HG02798 (cell line): ENCODE data around the gene TOR4A.
"Not testable (repeated sequence)": the region's sequence is repeated elsewhere in the genome, so short reads cannot be mapped to it uniquely, and the experiment has no call there.

Experiments
- ATAC-seq: cut with Tn5 transposase; IDR thresholded peaks from one replicate; pipeline ENCODE4 v1.9.1; 2021; ENCODE audit warnings: mild to moderate bottlenecking; ENCODE audit not compliant: unreplicated experiment, poor library complexity

Gene TOR4A

GRCh38 chr9:137315581-137316011 is 38.1 kb downstream of the TOR4A start:
- ATAC-seq, result no peak

GRCh38 chr9:137316012-137316981 is 38.8 kb downstream of the TOR4A start:
- no peak for ATAC-seq

- ATAC-seq, result no peak
These were observed 39.6 kb downstream of the TOR4A start for GRCh38 chr9:137317021-137317717.

GRCh38 chr9:137317718-137318511 is 40.4 kb downstream of the TOR4A start:
- ATAC-seq, result no peak

- no peak for ATAC-seq
These were observed 41.1 kb downstream of the TOR4A start for GRCh38 chr9:137318602-137319001.

- no peak for ATAC-seq
These were observed 41.6 kb downstream of the TOR4A start for GRCh38 chr9:137319011-137319738.

- no peak for ATAC-seq
These were observed 42.4 kb downstream of the TOR4A start for GRCh38 chr9:137319739-137320551.

- no peak for ATAC-seq
These were observed 43.2 kb downstream of the TOR4A start for GRCh38 chr9:137320555-137321384.

GRCh38 chr9:137321726-137322361 is 44.3 kb downstream of the TOR4A start:
- ATAC-seq, result no peak

- ATAC-seq, result no peak
These were observed 46.2 kb downstream of the TOR4A start for GRCh38 chr9:137323531-137324331.

GRCh38 chr9:137325124-137325523 is 47.6 kb downstream of the TOR4A start:
- no peak for ATAC-seq

- no peak for ATAC-seq
These were observed 48.3 kb downstream of the TOR4A start for GRCh38 chr9:137325799-137326198.

- ATAC-seq, result no peak
These were observed 49.0 kb downstream of the TOR4A start for GRCh38 chr9:137326445-137327065.

GRCh38 chr9:137327641-137328550 is 50.4 kb downstream of the TOR4A start:
- not testable (repeated sequence) for ATAC-seq

- not testable (repeated sequence) for ATAC-seq
These were observed 52.1 kb downstream of the TOR4A start for GRCh38 chr9:137329590-137329989.
